Glutamatergic neuron (in vitro differentiated cells): ENCODE data around the gene COL16A1. TPM values are rescaled to one million over a fixed set of nuclear protein-coding genes. Genes with fewer than 3 reads are reported as not detected.

Experiments used
- DNase-seq: peaks from one replicate; pipeline ENCODE4 v3.0.0; 2022
- H3K27ac Mint-ChIP-seq: one replicate; pipeline ENCODE4 v1.8.0; 2020; ENCODE audit warnings: mild to moderate bottlenecking, mixed read lengths, inconsistent platforms; ENCODE audit not compliant: unreplicated experiment
- H3K27me3 Mint-ChIP-seq: one replicate; pipeline ENCODE4 v1.8.0; 2020; ENCODE audit warnings: mild to moderate bottlenecking, moderate library complexity, mixed read lengths, inconsistent platforms; ENCODE audit not compliant: unreplicated experiment
- H3K36me3 Mint-ChIP-seq: one replicate; pipeline ENCODE4 v1.8.0; 2020; ENCODE audit warnings: mild to moderate bottlenecking, mixed read lengths, inconsistent platforms; ENCODE audit not compliant: unreplicated experiment
- H3K4me1 Mint-ChIP-seq: one replicate; pipeline ENCODE4 v1.8.0; 2020; ENCODE audit warnings: mild to moderate bottlenecking, low read depth, mixed read lengths, inconsistent platforms; ENCODE audit not compliant: unreplicated experiment
- H3K4me3 Mint-ChIP-seq: one replicate; pipeline ENCODE4 v1.8.0; 2020; ENCODE audit warnings: mild to moderate bottlenecking, mixed read lengths, inconsistent platforms; ENCODE audit not compliant: unreplicated experiment
- H3K9me3 Mint-ChIP-seq: one replicate; pipeline ENCODE4 v1.8.0; 2020; ENCODE audit warnings: mild to moderate bottlenecking, moderate library complexity, mixed read lengths, inconsistent platforms; ENCODE audit not compliant: unreplicated experiment
- CTCF ChIP-seq: fragments of 200-600 bp; sonication (generic); IDR thresholded peaks from one replicate; pipeline ENCODE4 v1.5.0; 2021; ENCODE audit not compliant: partially characterized antibody, unreplicated experiment
- total RNA-seq: library from RNA; stranded (reverse); fragmentation: NEBNext Ultra II Directional; extraction: Animal tissue kit (Norgen Biotek cat#: 25700); gene quantifications from one replicate; pipeline ENCODE4 v1.2.1, GENCODE V29; 2021; ENCODE audit not compliant: unreplicated experiment

Gene COL16A1
- total RNA-seq, 1 donor from 2014 or later, result 52.2 TPM

GRCh38 chr1:31637915-31638673 is 65.7 kb downstream of the COL16A1 start:
- Mint-ChIP-seq H3K36me3 (no peaks in the 10 kb centered on the region), H3K4me3 (no peak overlapping the region), H3K27me3 (peaks cover 2% of the 10 kb centered on the region), H3K4me1 (peaks cover 7% of the 10 kb centered on the region), H3K9me3 (no peaks in the 10 kb centered on the region), H3K27ac (peak overlapping the region; percentile 5)
- no peak for TF ChIP-seq CTCF
- DNase-seq, result no peak

GRCh38 chr1:31633117-31633516 is 70.7 kb downstream of the COL16A1 start:
- H3K9me3 Mint-ChIP-seq, result peaks cover 1% of the 10 kb centered on the region
- no peaks in the 10 kb centered on the region for H3K36me3 Mint-ChIP-seq
- peaks cover 2% of the 10 kb centered on the region for H3K27me3 Mint-ChIP-seq
- no peak overlapping the region for H3K4me3 Mint-ChIP-seq
- peak; percentile 49 for DNase-seq
- H3K27ac Mint-ChIP-seq, result no peak overlapping the region
- peaks cover 8% of the 10 kb centered on the region for H3K4me1 Mint-ChIP-seq
- TF ChIP-seq CTCF, result no peak

GRCh38 chr1:31632649-31633048 is 71.2 kb downstream of the COL16A1 start:
- Mint-ChIP-seq H3K27ac (no peak overlapping the region), H3K4me1 (peaks cover 9% of the 10 kb centered on the region), H3K36me3 (no peaks in the 10 kb centered on the region), H3K9me3 (peaks cover 1% of the 10 kb centered on the region), H3K4me3 (no peak overlapping the region), H3K27me3 (no peaks in the 10 kb centered on the region)
- DNase-seq, result no peak
- no peak for TF ChIP-seq CTCF

- H3K36me3 Mint-ChIP-seq, result no peaks in the 10 kb centered on the region
- H3K4me3 Mint-ChIP-seq, result no peak overlapping the region
- peaks cover 23% of the 10 kb centered on the region for H3K4me1 Mint-ChIP-seq
- peaks cover 8% of the 10 kb centered on the region for H3K9me3 Mint-ChIP-seq
- DNase-seq, result no peak
- no peak overlapping the region for H3K27ac Mint-ChIP-seq
- TF ChIP-seq CTCF, result no peak
- peaks cover 3% of the 10 kb centered on the region for H3K27me3 Mint-ChIP-seq
These were observed 74.8 kb downstream of the COL16A1 start for GRCh38 chr1:31628931-31629556.
